Measurements from ENCODE around the gene OR2T1.
"Not testable (repeated sequence)": the region's sequence is repeated elsewhere in the genome, so short reads cannot be mapped to it uniquely, and the experiment has no call there.

Gene OR2T1

GRCh38 chr1:248436303-248436702, 33.5 kb downstream of the OR2T1 start:
- DNase-seq = not testable (repeated sequence)

GRCh38 chr1:248438668-248439067, 35.8 kb downstream of the OR2T1 start:
- not testable (repeated sequence) for DNase-seq

GRCh38 chr1:248439283-248439682, 36.4 kb downstream of the OR2T1 start:
- not testable (repeated sequence) for DNase-seq

- not testable (repeated sequence) for DNase-seq
These were observed 39.8 kb downstream of the OR2T1 start for GRCh38 chr1:248442500-248443277.

- not testable (repeated sequence) for DNase-seq
These were observed 41.8 kb downstream of the OR2T1 start for GRCh38 chr1:248444603-248445002.

- DNase-seq = not testable (repeated sequence)
These were observed 42.6 kb downstream of the OR2T1 start, which contains the start of gene OR2T2 for GRCh38 chr1:248445399-248445798. OR2T2 (plus strand) TSS chr1:248445637; CDS start chr1:248452798, 7,161 bp downstream.

GRCh38 chr1:248448409-248449074, 45.7 kb downstream of the OR2T1 start:
- not testable (repeated sequence) for DNase-seq

- DNase-seq = not testable (repeated sequence)
These were observed 47.1 kb downstream of the OR2T1 start for GRCh38 chr1:248449821-248450465.

GRCh38 chr1:248450466-248451145, 47.8 kb downstream of the OR2T1 start:
- DNase-seq = not testable (repeated sequence)

GRCh38 chr1:248453619-248454018, 50.8 kb downstream of the OR2T1 start:
- not testable (repeated sequence) for DNase-seq

- not testable (repeated sequence) for DNase-seq
These were observed 52.2 kb downstream of the OR2T1 start for GRCh38 chr1:248455045-248455444.

GRCh38 chr1:248456635-248457034, 53.8 kb downstream of the OR2T1 start:
- not testable (repeated sequence) for DNase-seq
